AG10803 (cell line): Measurements from ENCODE around the gene ZNF638.

Source experiments
- DNase-seq: peaks from one replicate; pipeline ENCODE4 v3.0.0; 2010; ENCODE audit warnings: low read depth
- H3K4me3 ChIP-seq: 2 replicates; pipeline ENCODE4 v1.5.1; 2011; ENCODE audit warnings: mild to moderate bottlenecking, low read length, control low read depth
- TF ChIP-seq, protein P1 (sequence below): conservative IDR thresholded peaks from 2 replicates; pipeline ENCODE4 v1.5.1; 2011; ENCODE audit warnings: mild to moderate bottlenecking, low read length, control low read depth, inconsistent platforms

The ZNF638 gene

DNA sequence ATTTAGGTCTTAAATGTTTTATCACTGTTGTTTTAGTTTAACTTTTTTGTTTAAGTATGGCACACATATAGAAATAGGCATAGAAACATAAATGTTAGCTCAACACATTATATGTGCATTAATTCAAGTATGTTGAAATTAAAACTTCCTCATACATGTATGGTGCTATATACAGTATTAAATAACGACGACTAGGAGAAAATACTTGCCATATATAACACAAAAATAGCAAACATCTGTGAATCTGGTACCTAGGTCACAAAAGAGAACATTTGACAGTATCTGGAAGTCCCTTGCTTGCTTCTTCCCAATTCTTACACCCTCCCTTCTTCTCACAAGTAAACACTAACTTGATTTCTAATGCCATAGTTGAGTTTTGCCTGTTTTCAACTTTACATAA is 38.4 kb downstream of the ZNF638 start:
- DNase-seq = no peak
- TF ChIP-seq, protein P1, sequence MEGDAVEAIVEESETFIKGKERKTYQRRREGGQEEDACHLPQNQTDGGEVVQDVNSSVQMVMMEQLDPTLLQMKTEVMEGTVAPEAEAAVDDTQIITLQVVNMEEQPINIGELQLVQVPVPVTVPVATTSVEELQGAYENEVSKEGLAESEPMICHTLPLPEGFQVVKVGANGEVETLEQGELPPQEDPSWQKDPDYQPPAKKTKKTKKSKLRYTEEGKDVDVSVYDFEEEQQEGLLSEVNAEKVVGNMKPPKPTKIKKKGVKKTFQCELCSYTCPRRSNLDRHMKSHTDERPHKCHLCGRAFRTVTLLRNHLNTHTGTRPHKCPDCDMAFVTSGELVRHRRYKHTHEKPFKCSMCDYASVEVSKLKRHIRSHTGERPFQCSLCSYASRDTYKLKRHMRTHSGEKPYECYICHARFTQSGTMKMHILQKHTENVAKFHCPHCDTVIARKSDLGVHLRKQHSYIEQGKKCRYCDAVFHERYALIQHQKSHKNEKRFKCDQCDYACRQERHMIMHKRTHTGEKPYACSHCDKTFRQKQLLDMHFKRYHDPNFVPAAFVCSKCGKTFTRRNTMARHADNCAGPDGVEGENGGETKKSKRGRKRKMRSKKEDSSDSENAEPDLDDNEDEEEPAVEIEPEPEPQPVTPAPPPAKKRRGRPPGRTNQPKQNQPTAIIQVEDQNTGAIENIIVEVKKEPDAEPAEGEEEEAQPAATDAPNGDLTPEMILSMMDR = no peak

DNA sequence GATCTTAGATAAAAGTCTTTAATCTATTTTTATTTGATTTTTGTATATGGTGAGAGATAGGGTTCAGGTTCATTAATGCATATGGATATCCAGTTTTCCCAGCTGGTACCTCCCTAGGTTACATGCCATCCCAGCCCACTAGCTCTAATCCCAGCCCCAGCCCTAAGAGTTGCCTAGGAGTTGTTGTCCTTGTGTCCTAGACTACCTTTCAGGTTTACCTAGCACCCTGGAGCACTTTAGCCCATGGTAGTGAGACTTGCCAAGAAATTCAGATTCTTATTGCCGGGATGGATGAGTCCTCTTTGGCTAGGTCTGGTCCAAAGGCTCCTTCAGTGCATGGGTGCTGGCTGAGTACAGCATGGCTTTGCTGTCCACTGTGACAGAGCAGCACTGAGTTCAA is 40.5 kb downstream of the ZNF638 start:
- TF ChIP-seq, protein P1 = no peak

More for the DNA sequence above, 38.4 kb downstream of the ZNF638 start:
- H3K4me3 ChIP-seq = no peak overlapping the region

DNA sequence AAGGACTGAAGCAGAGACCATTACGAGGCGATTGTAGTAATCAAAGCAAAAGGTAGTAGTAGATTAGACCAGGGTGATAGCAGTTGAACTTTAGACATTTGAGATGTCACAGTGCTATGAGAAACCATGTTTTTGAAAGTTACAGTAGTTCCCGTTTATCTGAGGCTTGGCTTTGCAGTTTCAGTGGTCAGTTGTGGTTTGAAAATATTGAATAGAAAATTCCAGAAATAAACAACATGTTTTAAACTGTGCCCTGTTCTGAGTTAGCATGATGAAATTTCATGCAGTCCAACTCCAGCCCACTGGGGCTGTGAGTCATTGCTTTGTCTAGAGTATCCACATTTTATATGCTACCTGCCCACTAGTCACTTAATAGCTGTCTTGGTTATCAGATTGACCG is 47.5 kb downstream of the ZNF638 start:
- TF ChIP-seq, protein P1 = no peak
- H3K4me3 ChIP-seq = no peak overlapping the region
- DNase-seq = peak; percentile 82

More for the DNA sequence above, 40.5 kb downstream of the ZNF638 start:
- no peak for DNase-seq
- H3K4me3 ChIP-seq = no peak overlapping the region

DNA sequence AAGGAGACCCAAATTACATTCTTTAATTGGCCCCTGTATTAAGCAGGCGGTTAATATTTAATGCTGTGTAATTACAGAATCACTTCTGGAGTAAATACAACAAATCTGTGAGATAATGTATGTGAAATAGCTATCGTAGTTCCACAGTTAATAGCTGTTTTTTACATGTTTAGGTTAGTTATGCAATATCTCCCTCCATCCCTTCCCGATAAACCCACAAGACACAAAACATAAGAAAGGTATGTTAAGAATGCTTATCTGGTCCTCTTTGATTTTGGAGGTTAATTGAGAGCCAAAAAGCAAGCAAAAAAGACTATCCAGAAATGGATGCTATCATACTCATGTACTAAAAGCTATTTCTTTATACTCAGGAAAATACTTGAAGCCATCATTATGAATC is 49.1 kb downstream of the ZNF638 start:
- peak; percentile 16 for DNase-seq

DNA sequence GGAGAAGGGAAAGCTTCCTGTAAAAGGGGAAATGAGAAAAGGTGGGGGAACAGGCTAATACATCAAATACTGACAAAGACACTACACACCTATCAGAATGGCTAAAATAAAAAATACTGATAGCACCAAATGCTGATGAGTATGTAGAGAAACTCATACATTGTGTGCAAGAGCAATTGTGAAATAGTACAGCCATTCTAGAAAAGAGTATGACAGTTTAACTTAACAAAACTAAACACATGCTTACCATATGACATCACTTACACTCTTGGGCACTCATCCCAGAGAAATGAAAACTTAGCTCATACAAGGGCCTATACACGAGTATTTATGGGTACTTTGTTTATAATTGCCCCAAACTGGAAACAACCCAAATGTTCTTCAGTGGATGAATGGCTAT is 53.4 kb downstream of the ZNF638 start:
- peak; percentile 73 for DNase-seq
- TF ChIP-seq, protein P1 = no peak
- no peak overlapping the region for H3K4me3 ChIP-seq

More for the DNA sequence above, 49.1 kb downstream of the ZNF638 start:
- no peak overlapping the region for H3K4me3 ChIP-seq
- TF ChIP-seq, protein P1 = no peak

DNA sequence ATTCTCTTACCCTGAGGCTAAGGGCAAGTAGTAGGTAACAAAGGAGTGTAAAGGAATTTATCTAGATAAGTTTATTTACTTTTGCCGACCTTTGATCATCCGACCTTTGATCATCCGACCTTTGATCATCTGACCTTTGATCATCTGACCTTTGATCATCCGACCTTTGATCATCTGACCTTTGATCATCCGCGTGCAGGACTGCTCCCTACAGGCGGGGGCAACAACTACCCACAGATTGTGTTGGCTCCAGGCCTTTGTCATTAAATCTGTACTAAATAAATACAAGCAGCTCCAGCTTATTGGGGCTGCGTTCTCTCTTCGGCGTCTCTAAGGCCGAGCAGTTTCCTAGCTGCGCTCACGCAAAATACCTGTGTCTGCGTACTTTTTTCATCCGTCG is 56.6 kb downstream of the ZNF638 start:
- TF ChIP-seq, protein P1 = no peak
- no peak for DNase-seq
- H3K4me3 ChIP-seq = no peak overlapping the region

DNA sequence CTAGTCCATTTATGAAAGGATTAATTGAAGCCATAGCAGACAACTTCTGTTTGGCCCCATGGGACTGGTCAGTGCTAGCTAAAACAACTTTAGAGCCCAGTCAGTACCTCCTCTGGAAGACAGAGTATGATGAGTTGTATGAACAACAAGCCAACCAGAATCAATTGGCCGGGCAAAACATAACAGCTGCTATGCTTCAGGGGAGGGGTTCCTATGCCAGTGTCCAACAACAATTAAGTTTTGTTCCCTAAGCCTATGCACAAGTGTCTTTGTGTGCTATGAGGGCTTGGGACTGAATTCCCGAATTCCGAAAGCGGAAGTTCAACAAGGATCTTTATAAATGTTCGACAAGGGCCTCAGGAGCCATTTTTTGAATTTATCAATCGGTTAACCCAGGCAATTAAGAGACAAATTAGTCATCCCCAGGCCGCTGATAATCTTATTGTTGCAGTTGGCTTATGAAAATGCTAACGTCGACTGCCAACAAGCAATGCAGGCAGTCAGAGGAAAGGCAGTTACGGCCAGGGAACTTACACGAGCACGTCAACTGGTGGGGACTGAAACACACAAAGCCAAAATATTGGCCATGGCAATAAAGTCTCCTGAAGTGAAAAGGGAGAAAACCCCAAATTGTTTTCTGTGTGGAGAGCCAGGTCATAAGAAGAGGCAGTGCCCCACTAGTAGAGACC is 57.9 kb downstream of the ZNF638 start:
- no peak overlapping the region for H3K4me3 ChIP-seq
- DNase-seq = no peak
- TF ChIP-seq, protein P1 = no peak
